Stimulated activated CD4-positive, alpha-beta T cell treated with anti-CD3 and anti-CD28 coated beads, Interleukin-2, amount 100 ng/mL, for 48 hours (primary cell): ENCODE data around the gene CAPNS2.
"Not testable (repeated sequence)": the region's sequence is repeated elsewhere in the genome, so short reads cannot be mapped to it uniquely, and the experiment has no call there.

Source experiments
- DNase-seq, 2 donors: peaks; one replicate each; pipeline ENCODE4 v3.0.0-alpha.2; 2020

Gene CAPNS2

GRCh38 chr16:55569025-55569424, 2.5 kb downstream of the CAPNS2 start:
- no peak for DNase-seq

- no peak for DNase-seq
These were observed 3.7 kb downstream of the CAPNS2 start for GRCh38 chr16:55570159-55570558.

- DNase-seq, result no peak
These were observed 4.9 kb downstream of the CAPNS2 start for GRCh38 chr16:55571191-55571897.

GRCh38 chr16:55572439-55572838, 6.0 kb downstream of the CAPNS2 start:
- no peak for DNase-seq

- DNase-seq, result no peak
These were observed 8.3 kb downstream of the CAPNS2 start for GRCh38 chr16:55574811-55575210.

- no peak for DNase-seq
These were observed 9.0 kb downstream of the CAPNS2 start for GRCh38 chr16:55575496-55575895.

- no peak for DNase-seq
These were observed 9.9 kb downstream of the CAPNS2 start for GRCh38 chr16:55576384-55576783.

GRCh38 chr16:55577887-55578286, 11.4 kb downstream of the CAPNS2 start:
- no peak for DNase-seq

GRCh38 chr16:55585631-55586030, 19.1 kb downstream of the CAPNS2 start:
- DNase-seq, result no peak

GRCh38 chr16:55588799-55589198, 22.3 kb downstream of the CAPNS2 start:
- no peak for DNase-seq

- DNase-seq, result no peak
These were observed 25.8 kb downstream of the CAPNS2 start for GRCh38 chr16:55592306-55592705.

GRCh38 chr16:55597928-55598327, 31.4 kb downstream of the CAPNS2 start:
- DNase-seq, result no peak

- DNase-seq, result no peak
These were observed 39.4 kb downstream of the CAPNS2 start for GRCh38 chr16:55605754-55606336.

- DNase-seq, result no peak
These were observed 47.3 kb downstream of the CAPNS2 start for GRCh38 chr16:55613613-55614335.

- DNase-seq, result no peak
These were observed 48.6 kb downstream of the CAPNS2 start for GRCh38 chr16:55615071-55615470.

GRCh38 chr16:55615670-55616069, 49.2 kb downstream of the CAPNS2 start:
- not testable (repeated sequence) for DNase-seq
